Prostate gland (tissue), 2 donors: ENCODE data around the gene NEMP2.

Experiments
- POLR2A ChIP-seq: fragments of 450-650 bp; IDR thresholded peaks from one replicate; pipeline ENCODE4 v1.6.1; 2016; ENCODE audit warnings: antibody characterized with exemption, mild to moderate bottlenecking
- POLR2AphosphoS5 ChIP-seq: sonication (generic); formaldehyde crosslinking; IDR thresholded peaks from one replicate; pipeline ENCODE4 v1.6.1; 2017; ENCODE audit warnings: antibody characterized with exemption
- TF ChIP-seq, protein P1 (sequence below), 4 experiments: fragments of 200-600 bp in 2 of 4; fragments of 450-650 bp in 2 of 4; sonication (generic) in 2 of 4; IDR thresholded peaks; 1 replicate in 3 of 4; 2 replicates in 1 of 4; pipeline ENCODE4 v1.5.1; 2016 to 2019; ENCODE audit warnings: antibody characterized with exemption in 4 of 4, mild to moderate bottlenecking in 2 of 4, moderate library complexity in 2 of 4

GRCh38 chr2:190514676-190515075, 19.8 kb downstream of the NEMP2 start:
- TF ChIP-seq, protein P1, sequence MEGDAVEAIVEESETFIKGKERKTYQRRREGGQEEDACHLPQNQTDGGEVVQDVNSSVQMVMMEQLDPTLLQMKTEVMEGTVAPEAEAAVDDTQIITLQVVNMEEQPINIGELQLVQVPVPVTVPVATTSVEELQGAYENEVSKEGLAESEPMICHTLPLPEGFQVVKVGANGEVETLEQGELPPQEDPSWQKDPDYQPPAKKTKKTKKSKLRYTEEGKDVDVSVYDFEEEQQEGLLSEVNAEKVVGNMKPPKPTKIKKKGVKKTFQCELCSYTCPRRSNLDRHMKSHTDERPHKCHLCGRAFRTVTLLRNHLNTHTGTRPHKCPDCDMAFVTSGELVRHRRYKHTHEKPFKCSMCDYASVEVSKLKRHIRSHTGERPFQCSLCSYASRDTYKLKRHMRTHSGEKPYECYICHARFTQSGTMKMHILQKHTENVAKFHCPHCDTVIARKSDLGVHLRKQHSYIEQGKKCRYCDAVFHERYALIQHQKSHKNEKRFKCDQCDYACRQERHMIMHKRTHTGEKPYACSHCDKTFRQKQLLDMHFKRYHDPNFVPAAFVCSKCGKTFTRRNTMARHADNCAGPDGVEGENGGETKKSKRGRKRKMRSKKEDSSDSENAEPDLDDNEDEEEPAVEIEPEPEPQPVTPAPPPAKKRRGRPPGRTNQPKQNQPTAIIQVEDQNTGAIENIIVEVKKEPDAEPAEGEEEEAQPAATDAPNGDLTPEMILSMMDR (IDR thresholded peaks at IDR 0.05), result no peak
- TF ChIP-seq POLR2A (no peak), POLR2AphosphoS5 (no peak)
